Glomerular visceral epithelial cell (primary cell): Measurements from ENCODE around the gene DPH2.

Source experiments
- DNase-seq: peaks from one replicate; pipeline ENCODE4 v3.0.0-alpha.2; 2016; ENCODE audit errors: extremely low spot score

Gene DPH2

DNA sequence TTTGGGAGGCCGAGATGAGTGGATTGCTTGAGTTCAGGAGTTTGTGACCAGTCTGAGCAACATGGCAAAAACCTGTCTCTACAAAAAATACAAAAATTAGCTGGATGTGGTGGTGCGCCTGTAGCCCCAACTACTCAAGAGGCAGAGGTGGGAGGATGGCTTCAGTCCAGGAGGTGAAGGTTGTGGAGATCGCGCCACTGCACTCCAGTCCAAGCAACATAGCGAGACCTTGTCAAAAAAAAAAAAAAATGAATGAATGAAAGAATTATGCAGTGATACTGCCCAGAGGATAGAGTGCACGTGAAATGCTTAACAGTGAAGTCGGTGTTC lies 429 bp upstream of the DPH2 start:
- DNase-seq: no peak

DNA sequence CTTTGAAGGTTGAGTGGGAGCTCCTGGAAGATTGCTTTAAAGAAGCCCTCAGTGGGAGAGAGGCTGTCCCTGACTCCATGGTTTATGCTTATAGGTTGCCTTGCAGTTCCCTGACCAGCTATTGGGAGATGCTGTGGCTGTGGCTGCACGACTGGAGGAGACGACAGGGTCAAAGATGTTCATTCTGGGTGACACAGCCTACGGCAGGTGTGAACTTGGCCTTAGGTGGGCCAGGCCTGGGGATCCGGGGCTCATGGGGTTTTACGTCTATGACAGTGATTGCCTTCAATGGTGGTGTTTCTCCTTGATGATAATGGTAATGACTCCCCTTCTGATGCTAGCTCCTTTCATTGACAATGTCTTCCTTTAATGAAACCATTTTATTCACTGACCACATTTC lies 692 bp downstream of the DPH2 start:
- no peak for DNase-seq

GRCh38 chr1:43970911-43971310 lies 1.1 kb downstream of the DPH2 start:
- no peak for DNase-seq

DNA sequence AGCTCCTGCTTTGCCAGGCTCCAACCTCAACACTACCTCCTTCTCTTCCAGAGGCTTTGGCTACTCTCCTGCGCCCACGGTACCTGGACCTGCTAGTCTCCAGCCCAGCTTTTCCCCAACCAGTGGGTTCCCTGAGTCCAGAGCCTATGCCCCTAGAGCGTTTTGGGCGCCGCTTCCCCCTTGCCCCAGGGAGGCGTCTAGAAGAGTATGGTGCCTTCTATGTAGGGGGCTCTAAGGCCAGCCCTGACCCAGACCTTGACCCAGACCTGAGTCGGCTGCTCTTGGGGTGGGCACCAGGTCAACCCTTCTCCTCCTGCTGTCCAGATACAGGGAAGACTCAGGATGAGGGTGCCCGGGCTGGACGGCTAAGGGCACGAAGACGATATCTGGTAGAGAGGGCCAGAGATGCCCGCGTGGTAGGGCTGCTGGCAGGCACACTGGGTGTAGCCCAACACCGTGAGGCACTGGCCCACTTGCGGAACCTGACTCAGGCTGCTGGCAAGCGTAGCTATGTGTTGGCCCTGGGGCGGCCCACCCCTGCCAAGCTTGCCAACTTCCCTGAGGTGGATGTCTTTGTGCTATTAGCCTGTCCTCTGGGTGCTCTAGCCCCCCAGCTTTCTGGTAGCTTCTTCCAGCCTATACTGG lies 1.6 kb downstream of the DPH2 start:
- no peak for DNase-seq

DNA sequence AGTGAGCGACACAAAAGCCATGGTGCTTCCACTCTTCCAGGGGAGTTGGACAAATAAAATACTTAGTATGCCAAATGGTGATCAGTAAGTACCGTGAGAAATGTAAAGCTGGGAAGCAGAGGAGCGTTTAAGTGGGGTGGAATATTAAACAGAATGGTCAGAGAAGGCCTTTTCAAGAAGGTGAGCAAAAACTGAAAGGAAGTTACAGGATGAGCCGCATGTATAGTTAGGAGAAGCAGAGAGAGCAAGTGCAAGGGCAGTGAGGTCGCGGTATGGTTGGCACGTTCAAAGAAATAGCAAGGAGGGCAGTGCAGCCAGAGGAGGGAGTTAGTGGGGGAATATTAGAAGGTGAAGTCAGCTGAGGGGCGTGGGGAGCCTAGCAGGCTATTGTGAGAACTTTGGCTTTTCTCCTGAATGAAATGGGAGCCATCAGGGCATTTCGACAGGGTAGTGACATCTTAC lies 4.2 kb downstream of the DPH2 start:
- DNase-seq: no peak

DNA sequence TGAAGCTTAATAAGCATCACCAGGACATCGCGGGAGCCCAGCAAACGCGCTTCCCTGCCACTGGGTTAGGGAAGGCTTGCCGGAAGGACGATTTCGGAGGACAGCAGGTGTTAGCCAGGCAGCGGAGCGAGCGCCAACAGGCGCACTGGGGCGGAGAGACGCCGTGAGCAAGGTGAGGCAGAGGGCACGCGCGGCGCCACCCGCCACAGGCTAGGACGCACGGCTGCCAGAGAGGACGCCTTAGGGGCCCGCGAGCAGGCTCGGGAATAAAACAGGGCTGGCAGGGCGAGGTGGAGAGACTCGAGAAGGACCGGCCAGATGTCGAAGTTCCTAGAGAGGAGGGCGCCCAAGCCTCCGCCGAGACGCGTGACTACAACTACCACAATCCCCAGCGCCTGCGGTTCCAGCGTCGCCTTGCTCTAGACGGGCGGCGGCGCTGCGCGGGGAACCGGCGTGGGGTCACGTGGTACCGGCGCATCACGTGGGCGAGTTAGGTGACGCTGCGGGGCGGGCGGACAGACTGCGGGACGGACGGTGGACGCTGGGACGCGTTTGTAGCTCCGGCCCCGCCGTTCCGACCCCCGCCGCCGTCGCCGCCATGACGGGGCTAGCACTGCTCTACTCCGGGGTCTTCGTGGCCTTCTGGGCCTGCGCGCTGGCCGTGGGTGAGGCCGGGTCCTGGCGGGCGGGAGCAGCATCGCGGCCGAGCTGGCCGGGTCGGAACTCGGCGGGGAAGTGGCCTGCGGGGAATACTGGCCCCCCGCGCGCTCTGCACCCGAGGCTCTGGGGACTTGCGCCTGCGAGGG lies 4.8 kb downstream of the DPH2 start, which contains the start of gene ATP6V0B:
Gene ATP6V0B, plus strand, starts transcription at position 518 of the 806 bp plus-strand sequence. Its CDS starts 81 bp downstream, at position 599.
- peak; percentile 93 for DNase-seq

DNA sequence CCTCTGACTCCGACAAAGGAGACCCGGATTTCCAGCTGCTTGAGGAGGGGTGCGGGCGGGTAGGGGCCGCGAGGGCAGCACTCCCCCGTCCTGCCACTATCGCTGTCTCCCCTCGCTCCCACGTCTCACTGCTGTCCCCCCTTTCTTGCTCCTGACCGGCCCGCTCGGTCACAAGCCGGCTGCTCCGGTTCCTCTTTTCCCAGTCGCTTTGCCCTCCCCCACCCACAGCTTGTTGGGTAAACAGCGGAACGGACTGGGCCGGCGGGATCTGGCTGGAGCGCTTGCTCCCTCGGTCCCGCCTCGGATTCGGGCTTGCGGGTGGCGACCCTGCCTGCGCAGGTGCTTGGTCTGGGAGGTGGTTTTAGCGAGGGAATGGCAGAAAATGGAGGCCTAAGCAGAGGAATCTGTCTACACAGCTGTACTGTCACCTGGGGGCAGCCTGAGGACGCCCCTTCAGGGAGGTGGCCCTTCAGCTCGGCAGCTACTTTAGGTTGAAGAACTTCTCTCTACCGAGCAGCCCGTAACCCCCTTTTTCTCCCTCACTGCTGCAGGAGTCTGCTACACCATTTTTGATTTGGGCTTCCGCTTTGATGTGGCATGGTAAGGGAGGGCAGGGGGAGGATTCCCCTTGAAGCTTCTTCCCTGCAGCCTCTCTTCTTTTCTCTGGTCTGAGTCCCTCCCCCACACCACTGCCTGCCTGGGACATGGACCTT lies 5.6 kb downstream of the DPH2 start:
- no peak for DNase-seq

DNA sequence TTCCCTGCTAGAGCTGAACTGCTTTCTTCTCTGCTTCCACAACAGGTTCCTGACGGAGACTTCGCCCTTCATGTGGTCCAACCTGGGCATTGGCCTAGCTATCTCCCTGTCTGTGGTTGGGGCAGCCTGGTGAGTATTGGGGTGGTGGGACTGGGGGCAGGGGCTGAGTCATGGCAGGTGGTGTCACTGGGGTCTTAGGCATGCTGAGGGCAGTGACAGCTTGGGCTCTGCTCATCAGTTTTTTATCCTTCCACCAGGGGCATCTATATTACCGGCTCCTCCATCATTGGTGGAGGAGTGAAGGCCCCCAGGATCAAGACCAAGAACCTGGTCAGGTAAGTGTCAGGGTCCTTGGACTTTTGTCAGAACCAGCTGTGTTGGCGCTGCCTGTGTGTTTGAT lies 6.2 kb downstream of the DPH2 start:
- DNase-seq: no peak

GRCh38 chr1:43976890-43977289 lies 7.1 kb downstream of the DPH2 start:
- no peak for DNase-seq

DNA sequence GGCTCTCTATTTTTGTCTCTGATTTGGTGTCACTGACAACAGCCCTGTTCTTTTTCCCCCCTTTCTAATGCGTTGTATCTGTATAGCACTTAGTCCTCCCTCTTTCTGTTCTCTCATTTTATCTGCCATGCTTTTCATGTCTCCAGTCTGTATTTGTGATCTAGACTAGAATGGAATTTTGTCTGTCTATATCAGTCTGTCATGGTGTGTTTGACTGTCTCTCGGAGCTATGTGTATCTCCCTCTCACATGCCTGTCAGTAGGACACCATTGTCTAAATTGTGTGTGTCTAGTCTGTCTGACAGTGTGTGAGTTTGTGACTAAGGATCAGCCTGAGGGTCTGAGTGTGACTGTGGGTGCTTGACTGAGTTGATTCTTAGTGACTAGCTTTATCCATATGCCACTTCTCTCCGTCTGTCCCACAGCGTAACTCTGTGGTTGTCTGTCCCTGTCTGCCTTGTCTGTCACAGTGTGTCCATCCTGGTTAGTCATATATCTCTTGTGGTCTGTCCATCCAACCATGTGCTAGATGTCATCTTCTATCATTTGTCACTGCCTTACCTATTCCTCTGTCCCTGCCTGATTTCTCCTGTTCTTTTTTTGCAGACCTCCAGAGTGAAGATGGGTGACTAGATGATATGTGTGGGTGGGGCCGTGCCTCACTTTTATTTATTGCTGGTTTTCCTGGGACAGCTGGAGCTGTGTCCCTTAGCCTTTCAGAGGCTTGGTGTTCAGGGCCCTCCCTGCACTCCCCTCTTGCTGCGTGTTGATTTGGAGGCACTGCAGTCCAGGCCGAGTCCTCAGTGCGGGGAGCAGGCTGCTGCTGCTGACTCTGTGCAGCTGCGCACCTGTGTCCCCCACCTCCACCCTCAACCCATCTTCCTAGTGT lies 7.8 kb downstream of the DPH2 start:
- no peak for DNase-seq

DNA sequence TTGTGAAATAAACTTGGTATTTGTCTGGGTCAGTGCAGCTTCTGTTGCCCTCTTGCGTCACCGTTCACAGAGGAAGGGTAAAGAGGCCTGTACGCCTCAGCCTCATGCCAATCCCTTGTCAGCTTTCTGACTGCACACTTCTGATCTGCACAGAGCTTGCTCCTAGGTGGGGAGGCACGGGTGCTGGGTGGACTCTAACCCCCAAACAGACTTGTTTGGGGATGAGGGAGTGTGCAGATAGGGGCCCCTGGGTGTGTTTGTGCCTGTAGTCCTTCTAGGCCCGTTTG lies 8.4 kb downstream of the DPH2 start:
- no peak for DNase-seq

DNA sequence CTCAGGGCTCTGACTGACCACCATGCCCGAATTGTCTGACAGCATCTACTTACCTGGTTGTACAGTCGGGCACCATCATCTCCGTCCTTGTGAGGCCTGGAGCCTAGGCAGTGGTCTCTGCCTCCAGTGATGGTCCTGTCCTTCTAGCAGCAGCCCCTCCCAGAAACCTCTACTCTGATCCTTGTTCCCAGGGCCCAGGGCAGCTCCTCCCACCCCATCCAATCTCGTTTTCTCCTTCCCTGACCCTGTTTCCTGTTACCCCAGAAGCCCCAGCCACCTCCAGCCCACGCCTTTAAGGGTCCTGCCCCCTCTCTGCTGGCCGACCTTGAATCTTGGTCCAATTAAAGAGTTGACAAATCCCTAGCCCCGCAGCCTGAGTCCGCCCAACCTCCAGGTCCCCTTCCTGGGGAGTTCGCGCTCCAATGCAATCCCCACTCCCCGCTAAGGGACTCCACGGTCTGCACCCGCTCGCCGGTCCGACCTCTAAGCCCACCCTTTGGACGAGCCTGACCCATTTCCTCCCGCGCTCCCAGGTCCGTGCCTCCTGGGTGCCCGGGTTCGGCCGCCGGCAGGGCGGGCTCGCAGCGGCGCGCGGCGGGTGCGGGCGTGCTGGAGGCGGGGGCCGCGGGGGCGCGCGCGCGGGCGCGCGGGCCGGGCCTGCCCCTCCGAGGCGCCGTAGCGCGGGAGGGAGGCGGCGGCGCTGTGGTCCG lies 8.9 kb downstream of the DPH2 start, which contains the start of gene B4GALT2:
Gene B4GALT2, plus strand, starts transcription at position 660 of the 710 bp plus-strand sequence. CDS start 1,951 bp downstream, outside the sequence.
- DNase-seq: peak; percentile 60

- no peak for DNase-seq
Measured at GRCh38 chr1:43979261-43979527, 9.4 kb downstream of the DPH2 start.

DNA sequence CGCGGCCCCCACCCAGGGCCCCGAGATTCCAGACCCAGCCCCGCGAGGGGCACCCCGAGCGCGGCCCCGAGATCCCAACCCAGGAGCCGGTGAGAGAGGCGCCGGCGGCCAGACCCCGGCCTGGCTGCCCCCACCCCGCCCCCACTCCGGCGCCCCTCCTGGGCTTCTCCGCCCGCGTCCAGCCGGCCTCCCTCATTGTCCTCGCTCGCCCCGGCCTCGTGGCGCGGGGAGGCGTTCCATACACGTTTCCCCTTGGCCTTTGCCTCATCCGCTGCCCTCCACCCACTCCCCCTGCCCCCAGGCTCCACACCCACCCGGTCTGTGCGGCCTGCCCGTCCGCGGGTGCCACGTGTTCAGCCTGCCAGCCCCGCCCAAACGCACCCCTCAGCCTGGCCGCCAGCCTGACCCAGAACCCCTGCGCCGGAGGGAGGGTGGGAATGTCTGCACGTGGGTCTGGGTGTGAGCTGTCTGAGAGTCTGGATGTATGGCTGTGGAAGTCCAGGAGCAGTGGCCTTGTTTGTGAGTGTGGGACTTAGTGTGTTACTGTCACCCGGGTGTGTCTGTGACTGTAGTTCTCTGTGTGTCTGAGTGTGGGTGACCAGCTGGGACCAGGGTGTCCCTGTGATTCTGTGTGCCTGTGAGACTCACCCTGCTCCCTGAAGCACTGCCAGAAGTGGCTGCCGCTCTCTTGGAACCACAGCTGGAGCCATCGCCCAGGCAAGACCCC lies 9.9 kb downstream of the DPH2 start:
- peak; percentile 55 for DNase-seq

DNA sequence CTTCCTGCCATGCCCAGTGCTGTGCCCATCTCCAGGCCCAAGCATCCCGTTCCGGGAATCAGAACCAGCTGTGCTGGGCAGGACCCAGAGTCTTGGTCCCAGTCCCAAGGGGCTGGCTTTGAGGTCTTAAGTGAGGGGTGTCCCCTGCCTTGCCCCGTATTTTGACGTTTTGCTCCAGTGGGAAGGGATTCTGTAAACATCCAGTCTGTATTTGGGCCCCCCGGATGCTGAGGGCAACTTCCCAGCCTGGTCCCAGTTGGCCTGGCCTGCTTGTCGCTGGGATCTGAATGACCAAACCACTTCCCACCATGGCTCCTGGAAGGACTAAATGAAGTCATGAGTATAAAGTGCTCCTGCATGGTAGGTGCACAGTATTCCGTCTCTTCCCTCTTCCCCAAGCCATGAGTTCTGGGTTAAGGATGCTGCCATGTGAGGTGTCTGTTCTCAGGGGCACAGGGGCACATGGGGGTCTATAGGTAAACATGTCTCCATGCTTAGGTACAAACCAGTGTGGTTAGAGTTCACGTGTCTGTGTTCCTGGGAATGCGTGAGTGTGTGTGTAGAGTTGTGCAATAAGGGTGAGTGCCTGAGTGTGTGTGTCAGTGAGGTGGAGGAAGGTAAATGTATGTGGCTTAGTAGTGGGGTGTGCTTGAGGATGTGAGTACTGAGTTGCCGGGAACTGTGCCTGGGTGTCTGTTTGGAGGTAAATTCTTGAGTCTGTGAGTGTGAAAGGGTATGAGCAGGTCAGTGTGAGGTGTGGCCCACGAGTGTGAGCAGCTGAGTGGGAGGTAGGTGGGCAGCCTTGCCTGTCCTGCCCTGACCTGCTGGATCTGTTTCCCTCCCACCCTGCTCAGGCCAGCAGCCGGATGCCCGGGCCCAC lies 10.7 kb downstream of the DPH2 start:
- DNase-seq: no peak

GRCh38 chr1:43981135-43981491 lies 11.3 kb downstream of the DPH2 start:
- DNase-seq: no peak

- no peak for DNase-seq
Measured at GRCh38 chr1:43981636-43982035, 11.8 kb downstream of the DPH2 start.

- no peak for DNase-seq
Measured at GRCh38 chr1:43982241-43982640, 12.4 kb downstream of the DPH2 start.

- DNase-seq: no peak
Measured at GRCh38 chr1:43982808-43983207, 13.0 kb downstream of the DPH2 start.
